ENCODE results near the gene CEACAM21.

DNA sequence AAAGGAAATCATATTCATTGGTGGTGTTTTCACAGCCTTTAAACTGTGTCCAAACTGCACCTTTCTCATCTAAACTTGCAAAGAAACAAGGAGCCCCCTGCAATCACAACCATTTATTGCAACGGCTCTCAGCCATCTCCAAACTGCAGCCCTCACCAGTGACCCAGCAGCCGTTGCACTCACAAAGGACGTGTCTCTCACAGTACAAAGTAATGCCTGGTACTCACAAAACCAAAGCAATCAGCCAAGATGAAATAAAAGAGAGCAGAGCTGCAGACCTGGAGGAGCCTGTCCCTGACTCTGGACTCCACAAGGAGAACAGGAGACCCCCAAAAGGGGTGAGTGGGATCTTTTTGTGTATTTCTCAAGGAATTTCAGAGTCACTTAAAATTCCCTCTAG is 20.2 kb upstream of the CEACAM21 start:
- TF ChIP-seq EZH2phosphoT487 (IDR thresholded peaks at IDR 0.05; ENCODE audit: low read depth) = no peak
- TF ChIP-seq, protein P1, sequence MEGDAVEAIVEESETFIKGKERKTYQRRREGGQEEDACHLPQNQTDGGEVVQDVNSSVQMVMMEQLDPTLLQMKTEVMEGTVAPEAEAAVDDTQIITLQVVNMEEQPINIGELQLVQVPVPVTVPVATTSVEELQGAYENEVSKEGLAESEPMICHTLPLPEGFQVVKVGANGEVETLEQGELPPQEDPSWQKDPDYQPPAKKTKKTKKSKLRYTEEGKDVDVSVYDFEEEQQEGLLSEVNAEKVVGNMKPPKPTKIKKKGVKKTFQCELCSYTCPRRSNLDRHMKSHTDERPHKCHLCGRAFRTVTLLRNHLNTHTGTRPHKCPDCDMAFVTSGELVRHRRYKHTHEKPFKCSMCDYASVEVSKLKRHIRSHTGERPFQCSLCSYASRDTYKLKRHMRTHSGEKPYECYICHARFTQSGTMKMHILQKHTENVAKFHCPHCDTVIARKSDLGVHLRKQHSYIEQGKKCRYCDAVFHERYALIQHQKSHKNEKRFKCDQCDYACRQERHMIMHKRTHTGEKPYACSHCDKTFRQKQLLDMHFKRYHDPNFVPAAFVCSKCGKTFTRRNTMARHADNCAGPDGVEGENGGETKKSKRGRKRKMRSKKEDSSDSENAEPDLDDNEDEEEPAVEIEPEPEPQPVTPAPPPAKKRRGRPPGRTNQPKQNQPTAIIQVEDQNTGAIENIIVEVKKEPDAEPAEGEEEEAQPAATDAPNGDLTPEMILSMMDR (IDR thresholded peaks at IDR 0.05; ENCODE audit: low read depth, low read length) = no peak
